22Rv1 (cell line): ENCODE data around the gene SMTNL2.

Experiments used
- ZFX ChIP-seq: fragments of 450-650 bp; IDR thresholded peaks from 2 replicates; pipeline ENCODE4 v1.6.1; 2017; ENCODE audit warnings: antibody characterized with exemption, borderline replicate concordance
- TF ChIP-seq, protein P1 (sequence below): fragments of 450-650 bp; IDR thresholded peaks from 2 replicates; pipeline ENCODE4 v1.5.1; 2017; ENCODE audit warnings: mild to moderate bottlenecking

DNA sequence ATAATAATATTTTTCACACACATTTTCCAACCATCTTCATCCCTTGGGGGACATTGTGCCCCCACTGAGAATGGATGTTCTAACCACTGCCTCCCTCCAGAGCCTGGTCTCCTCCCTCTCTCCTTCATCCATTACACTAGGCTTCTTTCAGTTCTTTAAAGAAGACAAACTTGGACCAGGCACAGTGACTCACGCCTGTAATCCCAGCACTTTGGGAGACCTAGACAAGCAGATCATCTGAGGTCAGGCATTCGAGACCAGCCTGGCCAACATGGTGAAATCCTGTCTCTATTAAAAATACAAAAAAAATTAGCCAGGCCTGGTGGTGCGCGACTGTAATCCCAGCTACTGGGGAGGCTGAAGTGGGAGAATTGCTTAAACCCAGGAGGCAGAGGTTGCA, 50.6 kb downstream of the SMTNL2 start:
- TF ChIP-seq, protein P1, sequence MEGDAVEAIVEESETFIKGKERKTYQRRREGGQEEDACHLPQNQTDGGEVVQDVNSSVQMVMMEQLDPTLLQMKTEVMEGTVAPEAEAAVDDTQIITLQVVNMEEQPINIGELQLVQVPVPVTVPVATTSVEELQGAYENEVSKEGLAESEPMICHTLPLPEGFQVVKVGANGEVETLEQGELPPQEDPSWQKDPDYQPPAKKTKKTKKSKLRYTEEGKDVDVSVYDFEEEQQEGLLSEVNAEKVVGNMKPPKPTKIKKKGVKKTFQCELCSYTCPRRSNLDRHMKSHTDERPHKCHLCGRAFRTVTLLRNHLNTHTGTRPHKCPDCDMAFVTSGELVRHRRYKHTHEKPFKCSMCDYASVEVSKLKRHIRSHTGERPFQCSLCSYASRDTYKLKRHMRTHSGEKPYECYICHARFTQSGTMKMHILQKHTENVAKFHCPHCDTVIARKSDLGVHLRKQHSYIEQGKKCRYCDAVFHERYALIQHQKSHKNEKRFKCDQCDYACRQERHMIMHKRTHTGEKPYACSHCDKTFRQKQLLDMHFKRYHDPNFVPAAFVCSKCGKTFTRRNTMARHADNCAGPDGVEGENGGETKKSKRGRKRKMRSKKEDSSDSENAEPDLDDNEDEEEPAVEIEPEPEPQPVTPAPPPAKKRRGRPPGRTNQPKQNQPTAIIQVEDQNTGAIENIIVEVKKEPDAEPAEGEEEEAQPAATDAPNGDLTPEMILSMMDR = no peak
- TF ChIP-seq ZFX = no peak
